ENCODE measurements around the gene PTPN5.
"Not testable (repeated sequence)": the region's sequence is repeated elsewhere in the genome, so short reads cannot be mapped to it uniquely, and the experiment has no call there.

The PTPN5 gene

DNA sequence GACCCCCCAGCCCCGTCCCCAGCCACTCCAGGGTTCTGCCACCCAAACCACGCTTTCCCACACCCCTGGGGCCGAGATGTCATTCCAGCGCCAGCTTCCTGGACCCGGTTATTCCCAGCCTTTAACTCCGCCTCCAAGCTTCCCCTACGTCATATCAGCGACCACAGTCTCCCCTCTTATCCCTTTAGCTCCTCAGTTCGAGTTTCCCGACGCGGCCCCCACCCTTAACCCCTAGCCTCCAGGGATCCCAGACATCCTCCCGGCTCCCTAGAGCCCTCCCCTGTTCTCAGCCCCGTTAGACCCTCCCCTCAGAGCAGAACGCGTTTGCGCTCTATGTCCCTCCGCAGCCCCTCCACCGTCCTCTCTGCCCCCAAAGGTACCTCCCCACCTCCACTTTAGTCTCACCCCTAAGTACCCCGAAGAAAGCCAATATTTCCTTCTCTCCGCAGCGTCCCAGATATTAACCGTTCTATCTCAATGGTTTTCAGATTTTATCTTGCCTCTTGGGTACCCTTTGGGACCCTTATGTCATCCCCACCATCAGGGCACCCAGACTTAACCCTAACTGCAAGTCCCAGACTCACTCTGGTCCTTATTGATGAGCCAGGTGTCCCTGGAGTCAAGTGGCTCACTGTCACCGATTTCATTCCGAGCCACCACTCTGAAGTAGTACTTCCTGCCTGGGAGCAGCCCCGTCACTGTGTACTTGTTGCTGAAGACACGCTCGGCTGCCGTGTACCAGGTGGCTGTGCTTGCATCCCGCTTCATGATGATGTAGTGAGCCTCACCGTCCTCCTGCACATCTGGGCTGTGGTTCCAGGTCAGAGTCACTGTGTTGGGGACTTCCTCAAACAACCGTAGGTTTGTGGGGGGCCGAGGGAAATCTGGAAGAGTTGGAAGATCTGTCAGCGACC lies 85.0 kb downstream of the PTPN5 start:
- peak; percentile 32 to 47 for DNase-seq

- DNase-seq: no peak
These were observed 85.8 kb downstream of the PTPN5 start for GRCh38 chr11:18705651-18706281.

- no peak for DNase-seq
These were observed 86.9 kb downstream of the PTPN5 start for GRCh38 chr11:18704698-18705097.

DNA sequence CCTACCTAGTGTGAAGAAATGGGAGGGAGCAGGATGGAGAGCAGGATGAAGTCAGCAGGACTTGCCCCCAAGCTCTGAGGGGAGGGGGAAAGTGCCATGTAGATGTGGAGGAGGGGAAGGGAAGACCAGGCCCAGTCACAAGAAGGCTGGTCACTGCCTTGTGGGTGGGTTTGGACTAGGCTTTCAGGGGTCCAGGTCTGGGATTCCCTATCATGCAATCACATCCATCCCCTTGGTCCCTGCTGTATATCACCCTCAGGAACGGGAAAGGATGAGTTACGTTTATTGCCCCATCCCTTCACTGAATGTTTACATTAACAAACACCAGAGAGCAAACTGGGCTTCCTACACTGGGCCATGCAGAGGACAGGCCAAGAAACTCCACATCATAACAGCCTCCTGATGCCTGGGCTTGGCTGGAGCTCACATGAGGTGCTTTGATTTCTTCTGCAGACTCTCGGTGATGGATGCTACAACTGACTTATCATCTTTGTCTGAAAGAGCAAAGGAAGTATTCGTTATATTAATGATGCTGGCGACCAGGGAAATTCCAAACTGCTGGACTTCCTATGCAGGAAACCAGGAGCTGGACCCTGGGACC lies 87.5 kb downstream of the PTPN5 start:
- no peak for DNase-seq

DNA sequence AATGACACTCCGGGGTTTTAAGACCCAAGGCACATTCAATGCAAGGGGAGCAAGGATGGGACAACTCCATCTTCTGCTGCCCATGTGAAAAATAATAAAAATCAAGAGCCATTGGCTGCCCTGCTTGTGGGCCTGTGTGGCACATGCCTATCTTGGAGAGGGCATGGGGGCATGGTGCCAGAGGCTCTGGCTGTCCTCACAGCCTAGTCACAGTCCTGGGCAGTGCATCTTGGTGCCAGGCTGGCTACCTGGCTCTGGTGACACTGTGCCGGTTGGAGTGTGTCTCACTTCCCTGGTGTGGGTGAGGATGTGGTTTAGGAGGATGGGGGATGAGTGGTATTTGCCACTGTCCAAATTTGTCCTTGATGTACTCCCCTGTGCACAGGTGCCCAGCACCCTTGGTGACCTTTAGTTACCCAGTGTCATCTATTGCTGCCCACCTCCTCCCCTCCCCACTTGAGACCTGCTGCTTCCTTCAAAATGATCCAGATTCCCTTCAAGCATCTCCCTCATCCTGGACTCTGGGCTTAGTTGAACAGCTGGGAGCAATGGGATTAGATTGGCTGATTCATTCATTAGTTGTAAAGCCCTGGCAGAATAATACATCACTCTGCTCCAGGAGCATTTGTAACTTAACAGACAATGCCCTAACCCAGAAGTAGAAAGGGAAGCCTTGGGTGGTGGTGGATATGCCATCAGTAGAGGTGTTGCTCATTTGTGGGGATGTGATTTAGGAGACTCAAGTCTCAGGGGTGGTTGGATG lies 88.4 kb downstream of the PTPN5 start:
- DNase-seq: no peak

DNA sequence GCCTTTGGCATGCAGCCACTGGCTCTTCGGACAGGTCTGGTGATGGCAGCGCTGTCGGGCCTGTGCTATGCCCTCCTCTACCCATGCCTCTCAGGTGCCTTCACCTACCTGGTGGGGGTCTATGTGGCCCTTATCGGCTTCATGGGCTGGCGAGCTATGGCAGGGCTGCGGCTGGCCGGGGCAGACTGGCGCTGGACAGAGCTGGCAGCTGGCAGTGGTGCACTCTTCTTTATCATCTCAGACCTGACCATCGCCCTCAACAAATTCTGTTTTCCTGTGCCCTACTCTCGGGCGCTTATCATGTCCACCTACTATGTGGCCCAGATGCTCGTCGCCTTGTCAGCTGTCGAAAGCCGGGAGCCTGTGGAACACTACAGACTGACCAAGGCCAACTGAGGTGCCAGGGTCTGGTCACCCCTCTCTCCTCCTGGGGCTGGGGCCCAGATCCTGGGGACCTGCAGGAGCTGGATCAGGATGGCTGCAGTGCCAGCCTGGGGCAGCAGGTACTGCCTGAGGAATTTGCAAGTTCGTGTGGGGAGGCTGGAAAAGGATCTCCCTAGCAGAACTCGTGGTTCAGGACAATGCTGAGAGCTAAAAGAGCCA lies 89.9 kb downstream of the PTPN5 start:
- DNase-seq: no peak

DNA sequence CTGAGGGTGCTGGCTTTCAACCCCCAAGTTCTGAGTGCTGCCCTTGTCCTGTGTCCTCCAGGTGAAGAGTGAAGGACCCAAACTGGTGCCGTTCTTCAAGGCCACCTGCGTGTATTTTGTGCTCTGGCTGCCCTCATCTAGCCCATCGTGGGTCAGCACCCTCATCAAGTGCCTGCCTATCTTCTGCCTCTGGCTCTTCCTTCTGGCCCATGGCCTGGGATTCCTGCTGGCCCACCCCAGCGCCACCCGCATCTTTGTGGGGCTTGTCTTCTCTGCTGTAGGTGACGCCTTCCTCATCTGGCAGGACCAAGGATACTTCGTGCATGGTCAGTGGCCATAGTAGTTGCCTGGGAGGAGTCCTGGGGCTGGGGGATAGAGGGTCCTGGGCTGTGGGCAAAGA lies 90.7 kb downstream of the PTPN5 start:
- DNase-seq: no peak

GRCh38 chr11:18700375-18700774 lies 91.2 kb downstream of the PTPN5 start:
- DNase-seq: no peak

GRCh38 chr11:18699848-18700261 lies 91.7 kb downstream of the PTPN5 start:
- DNase-seq: no peak

GRCh38 chr11:18699269-18699596 lies 92.4 kb downstream of the PTPN5 start:
- no peak for DNase-seq

DNA sequence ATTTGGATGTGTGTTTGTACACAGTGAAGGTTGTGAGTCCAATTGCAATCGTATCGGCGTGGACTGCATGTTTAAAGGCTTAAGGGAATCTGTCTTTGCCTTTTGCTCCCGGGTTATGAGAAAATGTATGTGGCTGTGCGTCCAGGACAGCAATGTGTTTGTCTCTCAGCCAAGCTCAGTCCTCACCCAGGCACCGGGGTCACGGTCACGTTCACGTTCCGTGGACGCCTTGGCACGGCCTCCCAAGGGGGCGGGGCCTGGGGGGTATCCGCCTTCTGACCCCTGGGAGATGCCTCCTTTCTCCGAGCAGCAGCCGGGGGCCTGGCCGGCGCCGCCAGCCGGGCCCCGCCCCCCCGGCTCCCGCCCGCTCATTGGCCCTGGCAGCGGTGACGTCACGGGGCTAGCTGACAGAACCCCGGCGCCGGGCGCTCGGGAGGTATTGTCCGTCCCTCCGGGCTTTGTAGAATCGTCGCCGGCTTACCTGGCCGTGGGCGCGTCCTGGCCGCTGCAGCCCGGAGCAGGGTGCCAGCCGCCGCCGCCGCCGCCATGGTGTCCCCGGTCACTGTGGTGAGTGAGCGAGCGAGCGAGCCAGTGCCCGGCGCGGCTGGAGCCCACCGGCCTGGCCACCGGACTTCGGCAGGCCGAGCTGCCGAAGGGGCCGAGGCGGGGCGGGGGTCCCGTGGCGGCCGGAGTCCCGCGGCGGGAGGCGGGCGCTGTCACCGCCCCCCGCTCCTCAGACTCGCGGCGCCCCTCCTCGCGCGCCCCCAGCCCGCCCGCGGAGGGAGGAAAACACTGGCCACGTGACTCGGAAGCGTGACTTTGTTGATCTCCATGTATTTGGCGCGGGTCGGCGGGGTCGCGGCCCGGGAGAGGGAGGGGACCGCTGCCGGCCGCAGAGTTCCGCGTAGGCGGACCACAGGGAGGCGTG lies 93.0 kb downstream of the PTPN5 start, which contains the start of gene TMEM86A:
Gene TMEM86A, plus strand, starts transcription at position 439 of the 928 bp plus-strand sequence. Its CDS starts 108 bp downstream, at position 547.
- DNase-seq: peak; percentile 90 to 91

GRCh38 chr11:18697576-18697975 lies 94.0 kb downstream of the PTPN5 start:
- no peak for DNase-seq

GRCh38 chr11:18696638-18697225 lies 94.9 kb downstream of the PTPN5 start:
- DNase-seq: no peak

- DNase-seq: no peak
These were observed 98.4 kb downstream of the PTPN5 start for GRCh38 chr11:18692941-18693760.

- not testable (repeated sequence) for DNase-seq
These were observed 100.0 kb downstream of the PTPN5 start for GRCh38 chr11:18691467-18692140.

DNA sequence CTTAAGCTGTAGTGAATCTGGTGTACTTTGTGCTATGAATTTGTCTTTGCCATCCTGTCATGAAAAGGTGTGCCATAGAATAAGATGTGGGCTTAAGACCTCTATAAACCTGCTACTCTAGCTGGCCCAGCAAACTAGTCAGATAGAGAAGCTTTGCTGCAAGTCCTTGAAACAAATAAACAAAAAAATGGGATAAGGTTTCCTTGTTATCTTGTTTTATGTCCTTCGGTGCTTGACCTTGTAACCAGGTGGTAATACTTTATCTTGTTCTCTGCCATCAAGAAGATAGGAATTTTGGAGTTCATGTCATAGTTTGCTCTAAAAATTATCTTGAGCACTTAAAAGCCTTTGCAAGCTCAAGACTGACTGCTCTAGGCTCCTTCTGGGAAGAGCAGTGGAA lies 107.3 kb downstream of the PTPN5 start:
- DNase-seq: no peak

GRCh38 chr11:18682466-18682865 lies 109.1 kb downstream of the PTPN5 start:
- DNase-seq: no peak

- DNase-seq: not testable (repeated sequence)
These were observed 109.6 kb downstream of the PTPN5 start for GRCh38 chr11:18681949-18682348.

Data from NCI-H1930 (cell line).